Ovary (tissue), 9 donors: ENCODE results near the gene SBNO1. TPM values are rescaled to one million over a fixed set of nuclear protein-coding genes. Genes with fewer than 3 reads are reported as not detected.
"Not testable (repeated sequence)": the region's sequence is repeated elsewhere in the genome, so short reads cannot be mapped to it uniquely, and the experiment has no call there.

Experiments
- DNase-seq, 5 donors: peaks; one replicate each; pipeline ENCODE4 v3.0.0-alpha.2; 2019 to 2020
- H3K27ac ChIP-seq, 2 donors: fragments of 200-600 bp; one replicate each; pipeline versions ENCODE4 v1.5.1 to v1.8.0; 2019 to 2022
- H3K27me3 ChIP-seq: fragments of 200-600 bp; one replicate; pipeline ENCODE4 v1.8.0; 2022
- H3K36me3 ChIP-seq: fragments of 200-600 bp; sonication (generic); one replicate; pipeline ENCODE4 v1.5.1; 2019
- H3K4me1 ChIP-seq: one replicate; pipeline ENCODE4 v1.8.1; 2013; ENCODE audit warnings: mild to moderate bottlenecking, moderate library complexity; ENCODE audit not compliant: insufficient read depth
- H3K4me3 ChIP-seq: fragments of 200-600 bp; sonication (generic); one replicate; pipeline ENCODE4 v1.5.1; 2017
- H3K9me3 ChIP-seq, 2 donors: fragments of 200-600 bp in 1 of 2; sonication (generic) in 1 of 2; one replicate each; pipeline versions ENCODE4 v1.5.1 to v1.8.1; 2013 to 2019; ENCODE audit warnings: mild to moderate bottlenecking in 1 of 2, moderate library complexity in 1 of 2
- CTCF ChIP-seq, 3 donors: fragments of 450-650 bp in 2 of 3; fragments of 200-600 bp in 1 of 3; IDR thresholded peaks; one replicate each; pipeline versions ENCODE4 v1.5.1 to v1.8.0; 2016 to 2022; ENCODE audit warnings: antibody characterized with exemption in 3 of 3, mild to moderate bottlenecking in 1 of 3
- EP300 ChIP-seq: sonication (generic); formaldehyde crosslinking; IDR thresholded peaks from one replicate; pipeline ENCODE4 v1.6.1; 2017; ENCODE audit warnings: antibody characterized with exemption
- POLR2A ChIP-seq: fragments of 450-650 bp; IDR thresholded peaks from one replicate; pipeline ENCODE4 v1.6.1; 2017; ENCODE audit warnings: antibody characterized with exemption, mild to moderate bottlenecking, moderate library complexity
- WGBS, 3 donors: extraction: QIAGEN DNeasy Blood & Tissue Kit in 1 of 3; methylation state at CpG; one replicate each; pipeline versions ENCODE4 v1.1.5 to v1.1.7; 2013 to 2017; 5-methylcytosine and 5-hydroxymethylcytosine counted together
- intact Hi-C, 4 donors: fragments of 100-400 bp; cut with DNase I; formaldehyde crosslinking; loops; one replicate each; pipeline versions ENCODE4 v1.11.0 to v1.15.1; 2022 to 2023
- polyA plus RNA-seq, 2 donors: library from polyadenylated mRNA; stranded (reverse); fragments of 200-250 nt in 1 of 2; fragments of 350-450 nt in 1 of 2; fragmentation: Illumina TruSeq in 1 of 2; extraction: RNeasy Lipid Tissue Mini Kit (QIAGEN cat#74804) in 1 of 2; gene quantifications; one replicate each; pipeline ENCODE4 v1.2.3, GENCODE V29; 2013 to 2014
- total RNA-seq, 7 donors: library from RNA; depleted of rRNA in 2 of 7; stranded (reverse); fragments of >200 nt in 2 of 7; fragmentation: NEBNext Ultra II Directional in 3 of 7; extraction: Animal tissue kit (Norgen Biotek cat#: 25700) in 3 of 7; gene quantifications; one replicate each; pipeline versions ENCODE4 v1.1.0 to v1.2.4, GENCODE V29; 2016 to 2023
- donor health status: DM: no; HTN: no; CAD: no; lungs with moderate emphysema.
- donor health status: DM: no; HTN: no; CAD: no.
- donor health status: Bipolar disorder and iron deficiency.
- donor health status: DM: yes; HTN: yes; CAD: no.
- donor health status: DM: no; HTN: no; CAD: no.
- donor health status: DM: yes; HTN: yes; CAD: no.

SBNO1 gene
- total and polyA plus RNA-seq, 9 donors: 5.7 to 34.0 (median 26.9) TPM

- no peak overlapping the region for H3K27ac ChIP-seq
- intact Hi-C loops: no loop called here
- no peaks in the 10 kb centered on the region for H3K36me3 ChIP-seq
- no peaks in the 10 kb centered on the region for H3K9me3 ChIP-seq
- no peaks in the 10 kb centered on the region for H3K27me3 ChIP-seq
- peaks cover 14% of the 10 kb centered on the region for H3K4me1 ChIP-seq
- DNase-seq: no peak
- TF ChIP-seq EP300 (no peak), POLR2A (no peak), CTCF (IDR thresholded peaks at IDR 0.05) (no peak)
- 0 to 18% (median 8%) methylated on average over 1 of the region's 1 CpG for WGBS, 3 donors
- peak overlapping the region; percentile 76 for H3K4me3 ChIP-seq
These were observed 20.3 kb upstream of the SBNO1 start for GRCh38 chr12:123384994-123385376.

- no peaks in the 10 kb centered on the region for H3K27me3 ChIP-seq
- intact Hi-C loops: no loop called here
- peak in 2 of 5 donors; percentile 45 to 52 for DNase-seq
- 1 to 2% (median 1%) methylated on average over 39 to 41 of the region's 41 CpGs for WGBS, 3 donors
- H3K9me3 ChIP-seq: no peaks in the 10 kb centered on the region
- H3K36me3 ChIP-seq: no peaks in the 10 kb centered on the region
- H3K4me1 ChIP-seq: peaks cover 14% of the 10 kb centered on the region
- peak overlapping the region; percentile 76 for H3K4me3 ChIP-seq
- H3K27ac ChIP-seq: no peak overlapping the region
- TF ChIP-seq CTCF (IDR thresholded peaks at IDR 0.05) (no peak), EP300 (no peak), POLR2A (no peak)
These were observed 19.8 kb upstream of the SBNO1 start for GRCh38 chr12:123384318-123384993.

GRCh38 chr12:123382684-123383083 is 18.0 kb upstream of the SBNO1 start:
- Histone ChIP-seq H3K9me3 (no peaks in the 10 kb centered on the region), H3K36me3 (no peaks in the 10 kb centered on the region), H3K27me3 (no peaks in the 10 kb centered on the region), H3K27ac (no peak overlapping the region), H3K4me1 (peaks cover 8% of the 10 kb centered on the region), H3K4me3 (no peak overlapping the region)
- no peak for TF ChIP-seq POLR2A
- 92 to 98% (median 92%) methylated on average over 14 of the region's 14 CpGs for WGBS, 3 donors
- no peak for DNase-seq
- intact Hi-C loops: no loop called here

GRCh38 chr12:123379391-123379790 is 14.7 kb upstream of the SBNO1 start:
- WGBS, 3 donors: 78 to 87% (median 80%) methylated on average over 5 of the region's 5 CpGs
- intact Hi-C loops: no loop called here

GRCh38 chr12:123372415-123372814 is 7.8 kb upstream of the SBNO1 start:
- H3K4me3 ChIP-seq, DNase-seq, H3K4me1 ChIP-seq, H3K9me3 ChIP-seq, H3K27me3 ChIP-seq, intact Hi-C loops, H3K36me3 ChIP-seq, H3K27ac ChIP-seq: not testable (repeated sequence)
- WGBS, 3 donors: 62 to 67% (median 64%) methylated on average over 5 of the region's 5 CpGs

More at GRCh38 chr12:123379391-123379790, 14.7 kb upstream of the SBNO1 start:
- H3K36me3 ChIP-seq: no peaks in the 10 kb centered on the region
- no peaks in the 10 kb centered on the region for H3K27me3 ChIP-seq
- H3K4me3 ChIP-seq: no peak overlapping the region
- H3K4me1 ChIP-seq: peaks cover 2% of the 10 kb centered on the region
- H3K9me3 ChIP-seq: no peaks in the 10 kb centered on the region
- no peak for TF ChIP-seq EP300
- no peak for TF ChIP-seq CTCF (IDR thresholded peaks at IDR 0.05)
- TF ChIP-seq POLR2A: no peak
- DNase-seq: no peak
- H3K27ac ChIP-seq: no peak overlapping the region

- not testable (repeated sequence) for H3K27me3 ChIP-seq
- WGBS, 3 donors: 90 to 92% (median 92%) methylated on average over 47 to 48 of the region's 48 CpGs
These were observed 7.2 kb upstream of the SBNO1 start for GRCh38 chr12:123371667-123372368.

More at GRCh38 chr12:123371667-123372368, 7.2 kb upstream of the SBNO1 start:
- H3K9me3 ChIP-seq, H3K27ac ChIP-seq, intact Hi-C loops, H3K4me1 ChIP-seq, H3K36me3 ChIP-seq, H3K4me3 ChIP-seq: not testable (repeated sequence)
- peak in 1 of 5 donors; percentile 27 for DNase-seq
